Breast epithelium (tissue), 4 donors: ENCODE measurements around the gene TLE6. TPM values are rescaled to one million over a fixed set of nuclear protein-coding genes. Genes with fewer than 3 reads are reported as not detected.

ENCODE experiments used
- DNase-seq, 2 donors: peaks; one replicate each; pipeline ENCODE4 v3.0.0-alpha.2; 2019; ENCODE audit warnings: low spot score in 2 of 2
- H3K27ac ChIP-seq, 2 donors: fragments of 200-600 bp; sonication (generic) in 1 of 2; one replicate each; pipeline ENCODE4 v1.5.1; 2016 to 2019; ENCODE audit warnings: mild to moderate bottlenecking in 1 of 2
- H3K27me3 ChIP-seq, 2 donors: fragments of 200-600 bp; sonication (generic) in 1 of 2; one replicate each; pipeline versions ENCODE4 v1.5.1 to v1.6.0; 2017 to 2019; ENCODE audit warnings: control low read depth in 1 of 2, mild to moderate bottlenecking in 1 of 2
- H3K36me3 ChIP-seq: fragments of 200-600 bp; one replicate; pipeline ENCODE4 v1.5.1; 2019
- H3K4me1 ChIP-seq, 2 donors: fragments of 200-600 bp; sonication (generic); one replicate each; pipeline ENCODE4 v1.5.1; 2016 to 2019; ENCODE audit warnings: control low read depth in 1 of 2
- H3K4me3 ChIP-seq, 3 donors: fragments of 200-600 bp; sonication (generic); 1 replicate in 2 of 3; 2 replicates in 1 of 3; pipeline ENCODE4 v1.5.1; 2016 to 2019; ENCODE audit warnings: mild to moderate bottlenecking in 3 of 3, moderate library complexity in 2 of 3
- H3K9me3 ChIP-seq, 2 donors: fragments of 200-600 bp; sonication (generic) in 1 of 2; one replicate each; pipeline ENCODE4 v1.5.1; 2016 to 2019; ENCODE audit warnings: control low read depth in 1 of 2
- CTCF ChIP-seq, 3 donors: fragments of 450-650 bp; IDR thresholded peaks; one replicate each; pipeline ENCODE4 v1.5.1; 2016 to 2017; ENCODE audit warnings: antibody characterized with exemption in 3 of 3, mild to moderate bottlenecking in 3 of 3, moderate library complexity in 3 of 3
- POLR2A ChIP-seq: fragments of 450-650 bp; IDR thresholded peaks from one replicate; pipeline ENCODE4 v1.6.1; 2016; ENCODE audit warnings: antibody characterized with exemption, mild to moderate bottlenecking, moderate library complexity
- POLR2AphosphoS5 ChIP-seq, 3 donors: sonication (generic); formaldehyde crosslinking; IDR thresholded peaks; one replicate each; pipeline ENCODE4 v1.6.1; 2017; ENCODE audit warnings: antibody characterized with exemption in 3 of 3
- intact Hi-C: fragments of 100-400 bp; cut with DNase I; formaldehyde crosslinking; loops from one replicate; pipeline ENCODE4 v1.15.1; 2023; ENCODE audit warnings: low total_unique reads
- total RNA-seq, 3 donors: library from RNA; depleted of rRNA; stranded (reverse); fragments of >200 nt; gene quantifications; one replicate each; pipeline ENCODE4 v1.1.0, GENCODE V29; 2016

The TLE6 gene
- total RNA-seq, 3 donors from 2014 or later = 1.6 to 4.3 (median 3.2) TPM

- no peak overlapping the region for H3K27ac ChIP-seq
- TF ChIP-seq POLR2A (no peak), POLR2AphosphoS5 (IDR thresholded peaks at IDR 0.05) (no peak), CTCF (IDR thresholded peaks at IDR 0.05) (no peak)
- H3K36me3 ChIP-seq = no peaks in the 10 kb centered on the region
- intact Hi-C loops = no loop called here
- H3K4me3 ChIP-seq = no peak overlapping the region
- no peak for DNase-seq
- no peaks in the 10 kb centered on the region for H3K9me3 ChIP-seq
- H3K4me1 ChIP-seq = no peaks in the 10 kb centered on the region
- H3K27me3 ChIP-seq = no peaks in the 10 kb centered on the region
These were observed 36.8 kb downstream of the TLE6 start for GRCh38 chr19:3014135-3014534.

- Histone ChIP-seq H3K4me1 (no peaks in the 10 kb centered on the region), H3K27me3 (no peaks in the 10 kb centered on the region), H3K27ac (no peak overlapping the region), H3K4me3 (no peak overlapping the region), H3K9me3 (no peaks in the 10 kb centered on the region), H3K36me3 (no peaks in the 10 kb centered on the region)
- intact Hi-C loops = no loop called here
- no peak for DNase-seq
- TF ChIP-seq POLR2AphosphoS5 (IDR thresholded peaks at IDR 0.05) (no peak), POLR2A (no peak), CTCF (IDR thresholded peaks at IDR 0.05) (no peak)
These were observed 38.0 kb downstream of the TLE6 start for GRCh38 chr19:3015126-3016057.

- Histone ChIP-seq H3K9me3 (no peaks in the 10 kb centered on the region), H3K27me3 (no peaks in the 10 kb centered on the region), H3K36me3 (no peaks in the 10 kb centered on the region), H3K4me3 (no peak overlapping the region), H3K27ac (no peak overlapping the region), H3K4me1 (no peaks in the 10 kb centered on the region)
- TF ChIP-seq CTCF (IDR thresholded peaks at IDR 0.05) = no peak
- TF ChIP-seq POLR2A = no peak
- no peak for TF ChIP-seq POLR2AphosphoS5 (IDR thresholded peaks at IDR 0.05)
- intact Hi-C loops = no loop called here
- DNase-seq = no peak
These were observed 40.6 kb downstream of the TLE6 start for GRCh38 chr19:3017923-3018322.

GRCh38 chr19:3019211-3019854 lies 42.0 kb downstream of the TLE6 start:
- H3K27ac ChIP-seq = no peak overlapping the region
- TF ChIP-seq CTCF (IDR thresholded peaks at IDR 0.05) (no peak), POLR2AphosphoS5 (IDR thresholded peaks at IDR 0.05) (no peak), POLR2A (no peak)
- no peaks in the 10 kb centered on the region for H3K9me3 ChIP-seq
- intact Hi-C loops = no loop called here
- no peaks in the 10 kb centered on the region for H3K36me3 ChIP-seq
- no peaks in the 10 kb centered on the region for H3K27me3 ChIP-seq
- no peak overlapping the region for H3K4me3 ChIP-seq
- DNase-seq = no peak
- no peaks in the 10 kb centered on the region for H3K4me1 ChIP-seq
